HepG2 (cell line): ENCODE measurements around the gene CERS5. TPM values are rescaled to one million over a fixed set of nuclear protein-coding genes. Genes with fewer than 3 reads are reported as not detected.

Experiments used
- ATF1 ChIP-seq: IDR thresholded peaks from 2 replicates; pipeline ENCODE4 v1.6.1; 2016; ENCODE audit warnings: mild to moderate bottlenecking, control low read depth
- ATF2 ChIP-seq: sonication (generic); formaldehyde crosslinking; IDR thresholded peaks from 2 replicates; pipeline ENCODE4 v1.4.0; 2020; ENCODE audit warnings: missing genetic modification reagents
- EZH2 ChIP-seq: conservative IDR thresholded peaks from 2 replicates; pipeline ENCODE4 v1.6.1; 2012; ENCODE audit warnings: mild to moderate bottlenecking, low read depth, low read length, moderate library complexity
- FOXK2 ChIP-seq: fragments of 450-650 bp; IDR thresholded peaks from 2 replicates; pipeline ENCODE4 v1.6.1; 2016
- HNF1A ChIP-seq, 2 experiments: sonication (generic) in 1 of 2; formaldehyde crosslinking in 1 of 2; IDR thresholded peaks; 2 replicates each; pipeline versions ENCODE4 v1.4.0 to v1.6.1; 2016 to 2020; ENCODE audit warnings: borderline replicate concordance in 1 of 2, low read depth in 1 of 2, mild to moderate bottlenecking in 1 of 2, missing genetic modification reagents in 1 of 2
- HNRNPLL ChIP-seq: fragments of 200-400 bp; formaldehyde crosslinking; IDR thresholded peaks from 2 replicates; pipeline ENCODE4 v1.6.1; 2017; ENCODE audit warnings: mild to moderate bottlenecking, low read depth, low read length; ENCODE audit not compliant: poor library complexity, severe bottlenecking
- RARA ChIP-seq: IDR thresholded peaks from 2 replicates; pipeline ENCODE4 v1.6.1; 2016; ENCODE audit warnings: missing genetic modification reagents, missing compliant biosample characterization
- SMAD9 ChIP-seq: sonication (generic); formaldehyde crosslinking; IDR thresholded peaks from 2 replicates; pipeline ENCODE4 v1.5.1; 2020; ENCODE audit warnings: mild to moderate bottlenecking, missing genetic modification reagents
- TBP ChIP-seq: sonication (generic); formaldehyde crosslinking; IDR thresholded peaks from 2 replicates; pipeline ENCODE4 v1.5.0; 2020; ENCODE audit warnings: missing genetic modification reagents
- TEF ChIP-seq: sonication (generic); formaldehyde crosslinking; IDR thresholded peaks from 2 replicates; pipeline ENCODE4 v1.5.0; 2020; ENCODE audit warnings: missing genetic modification reagents
- TFDP1 ChIP-seq: IDR thresholded peaks from 2 replicates; pipeline ENCODE4 v1.6.1; 2016; ENCODE audit warnings: missing compliant biosample characterization, missing genetic modification reagents, borderline replicate concordance
- TFE3 ChIP-seq: IDR thresholded peaks from 2 replicates; pipeline ENCODE4 v1.6.1; 2016
- UBTF ChIP-seq: sonication (generic); formaldehyde crosslinking; IDR thresholded peaks from 2 replicates; pipeline ENCODE4 v1.4.0; 2020; ENCODE audit warnings: mild to moderate bottlenecking, missing genetic modification reagents
- ZNF253 ChIP-seq: sonication (generic); formaldehyde crosslinking; IDR thresholded peaks from 2 replicates; pipeline ENCODE4 v1.8.0; 2022; ENCODE audit warnings: mild to moderate bottlenecking, missing genetic modification reagents, borderline replicate concordance
- ZNF326 ChIP-seq: sonication (generic); formaldehyde crosslinking; IDR thresholded peaks from 2 replicates; pipeline ENCODE4 v1.4.0; 2020; ENCODE audit warnings: missing genetic modification reagents, borderline replicate concordance
- ZNF367 ChIP-seq: sonication (generic); formaldehyde crosslinking; IDR thresholded peaks from 2 replicates; pipeline ENCODE4 v1.4.0; 2020; ENCODE audit warnings: missing genetic modification reagents, borderline replicate concordance
- ZNF605 ChIP-seq: sonication (generic); formaldehyde crosslinking; IDR thresholded peaks from 2 replicates; pipeline ENCODE4 v1.8.0; 2022; ENCODE audit warnings: mild to moderate bottlenecking, missing genetic modification reagents
- ZSCAN29 ChIP-seq: sonication (generic); formaldehyde crosslinking; conservative IDR thresholded peaks from 2 replicates; pipeline ENCODE4 v1.4.0; 2020; ENCODE audit warnings: mild to moderate bottlenecking, missing genetic modification reagents
- polyA plus RNA-seq, 8 experiments: library from polyadenylated mRNA; depleted of rRNA in 3 of 8; stranded (reverse) in 7 of 8; unstranded in 1 of 8; fragments of >200 nt; fragmentation: Illumina TruSeq in 4 of 8; extraction: Trizol in 4 of 8; gene quantifications; 2 replicates each; pipeline versions ENCODE4 v1.2.1 to v1.2.3, GENCODE V29; 2011 to 2016; ENCODE audit warnings: low read depth in 4 of 8, missing spikeins in 1 of 8, mixed read lengths in 1 of 8; ENCODE audit not compliant: insufficient read depth in 1 of 8
- total RNA-seq, 5 experiments: library from RNA; depleted of rRNA; stranded (reverse); fragments of >200 nt; fragmentation: Illumina TruSeq; extraction: Trizol; gene quantifications; 2 replicates each; pipeline ENCODE4 v1.2.3, GENCODE V29; 2016; ENCODE audit warnings: low read depth in 1 of 5

The CERS5 gene
- total and polyA plus RNA-seq, 2 of the 13 experiments (the other 11 are each of a cell fraction or from before 2014, with no cell fraction given) = 22.3 to 48.8 TPM

- TF ChIP-seq TFE3 (CRISPR knock-in tag) (no peak), TBP (CRISPR knock-in tag) (no peak), ZNF253 (CRISPR knock-in tag) (0 out of 2 replicates have a peak, but pooled peaks have one; percentile 48), ATF1 (CRISPR knock-in tag) (no peak), ATF2 (CRISPR knock-in tag) (no peak), UBTF (CRISPR knock-in tag) (no peak), TEF (CRISPR knock-in tag) (no peak), FOXK2 (no peak), ZSCAN29 (CRISPR knock-in tag) (no peak), RARA (CRISPR knock-in tag) (no peak), TFDP1 (CRISPR knock-in tag) (no peak; the same call in 1 of the 2 replicates), ZNF326 (no peak), ZNF367 (CRISPR knock-in tag) (peak; percentile 96), ZNF605 (CRISPR knock-in tag) (peak; percentile 12; the same call in 1 of the 2 replicates), EZH2 (no peak), HNRNPLL (no peak), HNF1A (IDR thresholded peaks at IDR 0.05; ENCODE audit: low read depth) (no peak), HNF1A (CRISPR knock-in tag; IDR thresholded peaks at IDR 0.05; ENCODE audit: borderline replicate concordance) (no peak), SMAD9 (CRISPR knock-in tag) (no peak)
These were observed 63.3 kb downstream of the CERS5 start, which contains the start of gene GPD1 (continued) for GRCh38 chr12:50103767-50104321.
